Glutamatergic neuron (in vitro differentiated cells): Measurements from ENCODE around the gene BCKDHA. TPM values are rescaled to one million over a fixed set of nuclear protein-coding genes. Genes with fewer than 3 reads are reported as not detected.

ENCODE experiments used
- DNase-seq: peaks from one replicate; pipeline ENCODE4 v3.0.0; 2022
- H3K27ac Mint-ChIP-seq: one replicate; pipeline ENCODE4 v1.8.0; 2020; ENCODE audit warnings: mild to moderate bottlenecking, mixed read lengths, inconsistent platforms; ENCODE audit not compliant: unreplicated experiment
- H3K27me3 Mint-ChIP-seq: one replicate; pipeline ENCODE4 v1.8.0; 2020; ENCODE audit warnings: mild to moderate bottlenecking, moderate library complexity, mixed read lengths, inconsistent platforms; ENCODE audit not compliant: unreplicated experiment
- H3K36me3 Mint-ChIP-seq: one replicate; pipeline ENCODE4 v1.8.0; 2020; ENCODE audit warnings: mild to moderate bottlenecking, mixed read lengths, inconsistent platforms; ENCODE audit not compliant: unreplicated experiment
- H3K4me1 Mint-ChIP-seq: one replicate; pipeline ENCODE4 v1.8.0; 2020; ENCODE audit warnings: mild to moderate bottlenecking, low read depth, mixed read lengths, inconsistent platforms; ENCODE audit not compliant: unreplicated experiment
- H3K4me3 Mint-ChIP-seq: one replicate; pipeline ENCODE4 v1.8.0; 2020; ENCODE audit warnings: mild to moderate bottlenecking, mixed read lengths, inconsistent platforms; ENCODE audit not compliant: unreplicated experiment
- H3K9me3 Mint-ChIP-seq: one replicate; pipeline ENCODE4 v1.8.0; 2020; ENCODE audit warnings: mild to moderate bottlenecking, moderate library complexity, mixed read lengths, inconsistent platforms; ENCODE audit not compliant: unreplicated experiment
- CTCF ChIP-seq: fragments of 200-600 bp; sonication (generic); IDR thresholded peaks from one replicate; pipeline ENCODE4 v1.5.0; 2021; ENCODE audit not compliant: partially characterized antibody, unreplicated experiment
- total RNA-seq: library from RNA; stranded (reverse); fragmentation: NEBNext Ultra II Directional; extraction: Animal tissue kit (Norgen Biotek cat#: 25700); gene quantifications from one replicate; pipeline ENCODE4 v1.2.1, GENCODE V29; 2021; ENCODE audit not compliant: unreplicated experiment

The BCKDHA gene
- total RNA-seq, 1 donor from 2014 or later = 11.0 TPM

DNA sequence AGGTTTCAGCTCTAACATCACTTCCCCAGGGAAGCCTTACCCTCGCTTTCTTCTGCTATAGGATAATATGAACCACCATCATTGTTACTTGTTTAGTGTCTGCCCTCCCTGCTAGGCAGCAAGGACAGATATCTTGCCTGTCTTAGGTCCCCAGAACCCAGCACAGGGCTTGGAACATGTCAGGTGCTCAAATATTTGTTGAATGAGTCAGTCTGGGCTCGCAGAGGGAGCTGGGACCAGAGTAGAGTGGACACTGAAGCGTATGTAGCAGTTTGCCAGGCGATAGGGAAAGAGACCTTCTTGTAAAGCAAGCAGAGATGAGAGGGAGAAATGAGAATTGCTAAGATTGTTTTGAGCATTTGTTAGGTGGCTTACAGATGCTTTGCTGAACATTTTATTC lies 11.7 kb downstream of the BCKDHA start:
- no peak overlapping the region for H3K27ac Mint-ChIP-seq
- H3K9me3 Mint-ChIP-seq = peaks cover 2% of the 10 kb centered on the region
- TF ChIP-seq CTCF = no peak
- no peak overlapping the region for H3K4me3 Mint-ChIP-seq
- no peaks in the 10 kb centered on the region for H3K36me3 Mint-ChIP-seq
- H3K27me3 Mint-ChIP-seq = peaks cover 1% of the 10 kb centered on the region
- H3K4me1 Mint-ChIP-seq = no peaks in the 10 kb centered on the region
- DNase-seq = no peak

GRCh38 chr19:41410336-41411054 lies 12.9 kb downstream of the BCKDHA start:
- Mint-ChIP-seq H3K27me3 (peaks cover 3% of the 10 kb centered on the region), H3K4me3 (no peak overlapping the region), H3K4me1 (no peaks in the 10 kb centered on the region), H3K36me3 (no peaks in the 10 kb centered on the region), H3K27ac (no peak overlapping the region), H3K9me3 (peaks cover 2% of the 10 kb centered on the region)
- DNase-seq = no peak
- no peak for TF ChIP-seq CTCF

DNA sequence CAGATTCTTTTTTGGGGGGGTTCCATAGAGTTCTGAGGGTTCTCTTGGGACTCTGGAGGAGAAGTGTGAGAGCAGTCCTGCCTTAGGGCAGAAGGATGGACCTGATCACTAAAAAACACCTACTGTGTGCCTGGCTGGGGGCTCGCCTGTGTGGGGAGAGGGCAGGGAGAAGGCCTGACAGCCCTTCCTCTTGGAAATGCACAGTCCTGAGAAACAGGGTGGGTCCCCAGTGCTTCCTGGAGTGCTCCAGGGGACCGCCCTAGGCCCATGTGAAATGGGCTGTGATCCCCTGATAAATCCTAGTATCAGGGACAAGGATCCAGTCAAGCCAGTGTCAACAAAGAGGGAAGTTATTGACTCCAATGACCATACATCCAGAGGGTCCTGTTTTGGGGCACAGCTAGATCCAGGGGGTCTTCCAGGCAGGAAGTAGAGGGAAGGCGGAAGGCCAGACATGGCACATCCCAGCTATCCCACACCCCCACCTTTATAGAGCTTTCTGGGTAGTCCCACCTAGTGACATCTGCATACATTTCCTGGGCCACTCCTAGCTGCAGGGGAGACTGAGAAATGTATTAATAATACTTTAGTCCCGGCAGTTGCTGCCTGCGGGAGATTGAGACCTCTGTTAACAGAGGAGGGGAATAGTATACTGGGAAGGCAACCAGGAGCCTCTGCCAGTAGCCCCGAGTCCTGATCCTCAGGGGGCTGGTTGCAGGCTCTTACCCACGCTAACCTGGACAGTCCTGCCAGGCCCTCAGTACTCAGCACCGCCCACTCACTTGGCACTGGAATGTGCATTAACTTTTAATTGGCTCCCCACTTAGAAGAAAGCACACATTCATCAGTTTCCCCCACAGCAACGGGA lies 13.7 kb downstream of the BCKDHA start:
- Mint-ChIP-seq H3K27me3 (peaks cover 3% of the 10 kb centered on the region), H3K27ac (no peak overlapping the region), H3K36me3 (no peaks in the 10 kb centered on the region), H3K4me1 (no peaks in the 10 kb centered on the region), H3K9me3 (peaks cover 2% of the 10 kb centered on the region), H3K4me3 (no peak overlapping the region)
- TF ChIP-seq CTCF = no peak
- no peak for DNase-seq

GRCh38 chr19:41411968-41412265 lies 14.3 kb downstream of the BCKDHA start:
- H3K27me3 Mint-ChIP-seq = peaks cover 3% of the 10 kb centered on the region
- peaks cover 2% of the 10 kb centered on the region for H3K9me3 Mint-ChIP-seq
- H3K36me3 Mint-ChIP-seq = no peaks in the 10 kb centered on the region
- H3K4me3 Mint-ChIP-seq = no peak overlapping the region
- H3K4me1 Mint-ChIP-seq = no peaks in the 10 kb centered on the region
- no peak overlapping the region for H3K27ac Mint-ChIP-seq
- TF ChIP-seq CTCF = no peak
- no peak for DNase-seq

DNA sequence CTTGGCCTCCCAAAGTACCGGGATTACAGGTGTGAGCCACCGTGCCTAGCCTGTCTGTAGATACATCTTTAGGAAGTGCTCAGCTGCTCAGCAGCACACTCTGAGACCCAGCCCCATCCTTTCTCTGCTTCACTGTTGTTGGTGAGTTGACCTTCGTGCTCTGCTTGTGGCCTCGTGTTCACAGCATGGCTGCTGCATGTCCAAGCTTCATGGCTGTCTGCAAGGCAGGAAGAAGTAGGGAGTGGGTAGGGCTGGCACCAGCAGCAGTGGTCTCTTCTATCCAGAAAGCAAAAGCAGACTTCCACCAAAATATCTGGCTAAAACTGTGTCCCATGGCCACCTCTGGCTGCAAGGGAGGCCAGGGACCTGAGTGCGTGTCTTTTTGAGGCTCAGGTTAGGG lies 15.3 kb downstream of the BCKDHA start:
- peaks cover 5% of the 10 kb centered on the region for H3K27me3 Mint-ChIP-seq
- H3K4me1 Mint-ChIP-seq = no peaks in the 10 kb centered on the region
- no peak for DNase-seq
- peaks cover 2% of the 10 kb centered on the region for H3K9me3 Mint-ChIP-seq
- no peak overlapping the region for H3K4me3 Mint-ChIP-seq
- no peak overlapping the region for H3K27ac Mint-ChIP-seq
- no peak for TF ChIP-seq CTCF
- H3K36me3 Mint-ChIP-seq = no peaks in the 10 kb centered on the region
